NCI-H748 treated with DMSO at 0.1 percent for 48 hours (cell line): ENCODE results near the gene TMEFF2.
"Not testable (repeated sequence)": the region's sequence is repeated elsewhere in the genome, so short reads cannot be mapped to it uniquely, and the experiment has no call there.

ENCODE experiments used
- DNase-seq: peaks from one replicate; lab custom pipeline; 2025; lab: John Stamatoyannopoulos, UW

Gene TMEFF2

GRCh38 chr2:192128655-192129054 lies 66.1 kb downstream of the TMEFF2 start:
- no peak for DNase-seq

GRCh38 chr2:192127434-192127833 lies 67.3 kb downstream of the TMEFF2 start:
- DNase-seq, result no peak

GRCh38 chr2:192126912-192127311 lies 67.8 kb downstream of the TMEFF2 start:
- no peak for DNase-seq

GRCh38 chr2:192126426-192126825 lies 68.3 kb downstream of the TMEFF2 start:
- no peak for DNase-seq

- no peak for DNase-seq
Measured at GRCh38 chr2:192124571-192124970, 70.2 kb downstream of the TMEFF2 start.

- DNase-seq, result no peak
Measured at GRCh38 chr2:192123847-192124246, 70.9 kb downstream of the TMEFF2 start.

- no peak for DNase-seq
Measured at GRCh38 chr2:192122946-192123345, 71.8 kb downstream of the TMEFF2 start.

- DNase-seq, result no peak
Measured at GRCh38 chr2:192122141-192122540, 72.6 kb downstream of the TMEFF2 start.

- DNase-seq, result no peak
Measured at GRCh38 chr2:192119536-192119935, 75.2 kb downstream of the TMEFF2 start.

GRCh38 chr2:192117705-192118104 lies 77.0 kb downstream of the TMEFF2 start:
- DNase-seq, result no peak

- DNase-seq, result not testable (repeated sequence)
Measured at GRCh38 chr2:192111536-192111935, 83.2 kb downstream of the TMEFF2 start.

GRCh38 chr2:192099742-192100141 lies 95.0 kb downstream of the TMEFF2 start:
- DNase-seq, result no peak

GRCh38 chr2:192098814-192099491 lies 95.8 kb downstream of the TMEFF2 start:
- no peak for DNase-seq

- DNase-seq, result peak; percentile 62
Measured at GRCh38 chr2:192091476-192091875, 103.3 kb downstream of the TMEFF2 start.

- no peak for DNase-seq
Measured at GRCh38 chr2:192090911-192091310, 103.8 kb downstream of the TMEFF2 start.

- DNase-seq, result no peak
Measured at GRCh38 chr2:192087398-192087958, 107.3 kb downstream of the TMEFF2 start.

GRCh38 chr2:192082121-192082520 lies 112.6 kb downstream of the TMEFF2 start:
- no peak for DNase-seq

GRCh38 chr2:192080096-192080495 lies 114.6 kb downstream of the TMEFF2 start:
- DNase-seq, result not testable (repeated sequence)

GRCh38 chr2:192073878-192074277 lies 120.9 kb downstream of the TMEFF2 start:
- no peak for DNase-seq

- DNase-seq, result no peak
Measured at GRCh38 chr2:192072778-192073177, 122.0 kb downstream of the TMEFF2 start.

- no peak for DNase-seq
Measured at GRCh38 chr2:192072261-192072660, 122.5 kb downstream of the TMEFF2 start.

- DNase-seq, result no peak
Measured at GRCh38 chr2:192070099-192070498, 124.6 kb downstream of the TMEFF2 start.

GRCh38 chr2:192069417-192069816 lies 125.3 kb downstream of the TMEFF2 start:
- no peak for DNase-seq

- no peak for DNase-seq
Measured at GRCh38 chr2:192068966-192069365, 125.8 kb downstream of the TMEFF2 start.
